ENCODE measurements around the gene TBC1D23.

DNA sequence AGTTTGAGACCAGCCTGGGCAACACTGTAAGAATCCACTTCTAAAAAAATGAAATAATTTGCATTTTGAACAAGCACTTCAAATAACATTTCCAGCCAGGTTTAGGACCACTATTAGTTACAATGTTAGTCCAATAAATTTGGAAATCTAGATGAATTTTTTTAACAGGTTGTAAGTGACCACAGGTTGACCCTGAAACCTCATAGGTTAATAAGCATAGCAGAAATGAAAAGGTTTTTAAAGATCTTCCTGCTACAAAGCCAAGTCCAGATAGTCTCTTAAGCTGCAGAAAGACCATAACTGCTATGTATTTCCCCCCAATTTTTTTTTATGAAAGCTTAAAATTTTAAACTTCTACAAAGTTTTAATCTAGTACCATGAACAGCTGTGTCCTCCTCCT lies 72.3 kb downstream of the TBC1D23 start:
- TF ChIP-seq, protein P1, sequence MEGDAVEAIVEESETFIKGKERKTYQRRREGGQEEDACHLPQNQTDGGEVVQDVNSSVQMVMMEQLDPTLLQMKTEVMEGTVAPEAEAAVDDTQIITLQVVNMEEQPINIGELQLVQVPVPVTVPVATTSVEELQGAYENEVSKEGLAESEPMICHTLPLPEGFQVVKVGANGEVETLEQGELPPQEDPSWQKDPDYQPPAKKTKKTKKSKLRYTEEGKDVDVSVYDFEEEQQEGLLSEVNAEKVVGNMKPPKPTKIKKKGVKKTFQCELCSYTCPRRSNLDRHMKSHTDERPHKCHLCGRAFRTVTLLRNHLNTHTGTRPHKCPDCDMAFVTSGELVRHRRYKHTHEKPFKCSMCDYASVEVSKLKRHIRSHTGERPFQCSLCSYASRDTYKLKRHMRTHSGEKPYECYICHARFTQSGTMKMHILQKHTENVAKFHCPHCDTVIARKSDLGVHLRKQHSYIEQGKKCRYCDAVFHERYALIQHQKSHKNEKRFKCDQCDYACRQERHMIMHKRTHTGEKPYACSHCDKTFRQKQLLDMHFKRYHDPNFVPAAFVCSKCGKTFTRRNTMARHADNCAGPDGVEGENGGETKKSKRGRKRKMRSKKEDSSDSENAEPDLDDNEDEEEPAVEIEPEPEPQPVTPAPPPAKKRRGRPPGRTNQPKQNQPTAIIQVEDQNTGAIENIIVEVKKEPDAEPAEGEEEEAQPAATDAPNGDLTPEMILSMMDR (IDR thresholded peaks at IDR 0.05): no peak
- no peak for TF ChIP-seq POLR2A (IDR thresholded peaks at IDR 0.05)

Measured in heart left ventricle (tissue), 13 donors.